Measurements from ENCODE around the gene APOL1. TPM values are rescaled to one million over a fixed set of nuclear protein-coding genes. Genes with fewer than 3 reads are reported as not detected.

Gene APOL1
- total and polyA plus RNA-seq, 2 donors (not counting 1 experiment from before 2014, with no cell fraction given) = 3.3 to 11.2 TPM

- 96% methylated on average over 7 of the region's 8 CpGs for WGBS (ENCODE audit: insufficient coverage)
- Mint-ChIP-seq H3K27me3 (no peaks in the 10 kb centered on the region), H3K4me1 (peaks cover 14% of the 10 kb centered on the region), H3K4me3 (no peak overlapping the region), H3K27ac (no peak overlapping the region), H3K9me3 (ENCODE audit: insufficient read depth) (no peaks in the 10 kb centered on the region)
- POLR2A ChIA-PET = no interaction called here
- H3K4me1 ChIP-seq (ENCODE audit: control insufficient read depth in 2 of 2, insufficient read depth in 2 of 2, low read length in 2 of 2) = peaks cover 9 to 13% of the 10 kb centered on the region in 2 donors
- TF ChIP-seq EZH2 (IDR thresholded peaks at IDR 0.05; ENCODE audit: borderline replicate concordance, insufficient read depth, low read depth, low read length, poor library complexity, severe bottlenecking) = no peak
- no peak for TF ChIP-seq CTCF (IDR thresholded peaks at IDR 0.05)
- no peaks in the 10 kb centered on the region for H3K9me3 ChIP-seq (ENCODE audit: control extremely low read depth in 1 of 3, control insufficient read depth in 2 of 3, insufficient read depth in 1 of 3, low read length in 2 of 3)
- no peak overlapping the region for H3K9ac ChIP-seq (ENCODE audit: low read length)
- intact Hi-C loops (cut with micrococcal nuclease) = loop anchor here (5.0 kb wide), 1 partner anchor 42 kb away; the partner anchor contains the start of gene APOL2
- H4K20me1 ChIP-seq (ENCODE audit: control insufficient read depth, insufficient read depth, low read length, poor library complexity, severe bottlenecking) = peaks cover 21% of the 10 kb centered on the region
- no peaks in the 10 kb centered on the region for H3K27me3 ChIP-seq (replicated peaks in 1 of 4; ENCODE audit: control extremely low read depth in 1 of 4, control insufficient read depth in 3 of 4, insufficient read depth in 4 of 4, low read length in 3 of 4)
- DNase-seq (no peak), ATAC-seq (ENCODE audit: low read depth) (no peak)
- no peak overlapping the region for H3K27ac ChIP-seq (ENCODE audit: low read length in 2 of 2)
- CTCF ChIA-PET = interaction anchor here (1.3 to 2.2 kb wide), 7 partner anchors 36 to 463 kb away, joined by 3 to 12 read pairs (median 5); partner anchors contain the start of gene APOL2
- H3K36me3 ChIP-seq (replicated peaks in 1 of 2; ENCODE audit: control extremely low read depth in 1 of 2, control insufficient read depth in 1 of 2, extremely low read depth in 1 of 2, insufficient read depth in 2 of 2, low read length in 1 of 2) = peaks cover 10 to 38% of the 10 kb centered on the region in 2 experiments
- no peaks in the 10 kb centered on the region for H3K79me2 ChIP-seq (ENCODE audit: control insufficient read depth, insufficient read depth, low read length)
- H3K4me2 ChIP-seq (replicated peaks; ENCODE audit: low read depth, low read length, poor library complexity, severe bottlenecking) = no peak overlapping the region
- no peak overlapping the region for H2AFZ ChIP-seq (ENCODE audit: insufficient read depth, low read depth, low read length, poor library complexity, severe bottlenecking)
- H3K4me3 ChIP-seq (ENCODE audit: control extremely low read depth in 1 of 5, extremely low read depth in 1 of 5, insufficient read depth in 1 of 5, low read depth in 2 of 5, low read length in 4 of 5) = no peak overlapping the region
These were observed 26.3 kb downstream of the APOL1 start for GRCh38 chr22:36279219-36279666.

- H3K4me1 Mint-ChIP-seq = peaks cover 14% of the 10 kb centered on the region
- Histone ChIP-seq H3K4me3 (ENCODE audit: control extremely low read depth in 1 of 5, extremely low read depth in 1 of 5, insufficient read depth in 1 of 5, low read depth in 2 of 5, low read length in 4 of 5) (no peak overlapping the region), H3K4me2 (replicated peaks; ENCODE audit: low read depth, low read length, poor library complexity, severe bottlenecking) (no peak overlapping the region), H2AFZ (ENCODE audit: insufficient read depth, low read depth, low read length, poor library complexity, severe bottlenecking) (no peak overlapping the region), H3K27me3 (replicated peaks in 1 of 4; ENCODE audit: control extremely low read depth in 1 of 4, control insufficient read depth in 3 of 4, insufficient read depth in 4 of 4, low read length in 3 of 4) (no peaks in the 10 kb centered on the region), H3K36me3 (replicated peaks in 1 of 2; ENCODE audit: control extremely low read depth in 1 of 2, control insufficient read depth in 1 of 2, extremely low read depth in 1 of 2, insufficient read depth in 2 of 2, low read length in 1 of 2) (peaks cover 11 to 49% of the 10 kb centered on the region in 2 experiments), H3K9me3 (ENCODE audit: control extremely low read depth in 1 of 3, control insufficient read depth in 2 of 3, insufficient read depth in 1 of 3, low read length in 2 of 3) (no peaks in the 10 kb centered on the region), H3K79me2 (ENCODE audit: control insufficient read depth, insufficient read depth, low read length) (no peaks in the 10 kb centered on the region), H4K20me1 (ENCODE audit: control insufficient read depth, insufficient read depth, low read length, poor library complexity, severe bottlenecking) (peaks cover 33% of the 10 kb centered on the region), H3K4me1 (ENCODE audit: control insufficient read depth in 2 of 2, insufficient read depth in 2 of 2, low read length in 2 of 2) (peaks cover 9 to 13% of the 10 kb centered on the region in 2 donors), H3K27ac (ENCODE audit: low read length in 2 of 2) (no peak overlapping the region), H3K9ac (ENCODE audit: low read length) (no peak overlapping the region)
- no peak overlapping the region for H3K4me3 Mint-ChIP-seq
- no peak for ATAC-seq (ENCODE audit: low read depth)
- ChIA-PET POLR2A (no interaction called here), CTCF (interaction anchor here (0.5 to 2.0 kb wide), 9 partner anchors 9 to 404 kb away, joined by 3 to 7 read pairs (median 4); no protein-coding TSS in a partner anchor)
- WGBS (ENCODE audit: insufficient coverage) = 76% methylated on average over 6 of the region's 8 CpGs
- TF ChIP-seq EZH2 (IDR thresholded peaks at IDR 0.05; ENCODE audit: borderline replicate concordance, insufficient read depth, low read depth, low read length, poor library complexity, severe bottlenecking) (no peak), CTCF (IDR thresholded peaks at IDR 0.05) (no peak)
- no peak overlapping the region for H3K27ac Mint-ChIP-seq
- no peaks in the 10 kb centered on the region for H3K9me3 Mint-ChIP-seq (ENCODE audit: insufficient read depth)
- no peaks in the 10 kb centered on the region for H3K27me3 Mint-ChIP-seq
- intact Hi-C loops (cut with micrococcal nuclease) = no loop called here
- DNase-seq = peak; percentile 14
These were observed 27.4 kb downstream of the APOL1 start for GRCh38 chr22:36280379-36280778.

Measured in B cell (primary cell).